ENCODE measurements around the gene JCAD. TPM values are rescaled to one million over a fixed set of nuclear protein-coding genes. Genes with fewer than 3 reads are reported as not detected.

JCAD gene
- 1.4 and 2.5 TPM in 2 replicates for total RNA-seq

GRCh38 chr10:30059209-30060107 lies at the start of gene JCAD:
Gene JCAD (minus strand): TSS chr10:30059586. CDS start chr10:30047812, 11,774 bp downstream.

